Endothelial cell of umbilical vein (primary cell): ENCODE results near the gene ZNF814. TPM values are rescaled to one million over a fixed set of nuclear protein-coding genes. Genes with fewer than 3 reads are reported as not detected.

Source experiments
- BruUV-seq: library from RNA; stranded (reverse); fragments of 400-500 nt; replicated peaks from 2 replicates; lab custom pipeline; 2021; lab: Mats Ljungman, UMichigan
- CTCF ChIA-PET: fragments of 300-600, 350-600 bp; sonication (Branson Sonifier 250); formaldehyde crosslinking; loops from one replicate; lab custom pipeline; 2021; ENCODE audit warnings: antibody characterized with exemption, inconsistent platforms; lab: Charles Lee
- POLR2A ChIA-PET: fragments of 300-600, 350-600 bp; sonication (Branson Sonifier 250); formaldehyde crosslinking; loops from one replicate; lab custom pipeline; 2021; ENCODE audit warnings: antibody characterized with exemption, inconsistent platforms; lab: Charles Lee
- DNase-seq: peaks from one replicate; pipeline ENCODE4 v3.0.0-alpha.2; 2011; ENCODE audit warnings: low read depth, low spot score
- FAIRE-seq: peaks from 2 replicates; lab custom pipeline; 2011; peaks lifted over from hg19 to GRCh38; lab: Jason Lieb, UNC
- H2AFZ ChIP-seq: 2 replicates; pipeline ENCODE4 v1.6.0; 2012; ENCODE audit warnings: low read depth, low read length, control low read depth, inconsistent platforms
- H3K27ac ChIP-seq: 2 replicates; pipeline ENCODE4 v1.5.1; 2011; ENCODE audit warnings: low read depth, mild to moderate bottlenecking, control low read depth, low read length, moderate library complexity; ENCODE audit not compliant: insufficient read depth
- H3K27me3 ChIP-seq, 2 experiments: 2 replicates each; pipeline versions ENCODE4 v1.6.0 to v1.6.1; 2011; ENCODE audit warnings: low read length in 2 of 2, mixed read lengths in 1 of 2; ENCODE audit not compliant: control insufficient read depth in 2 of 2, insufficient read depth in 2 of 2
- H3K36me3 ChIP-seq, 2 experiments: 2 replicates in 1 of 2; 3 replicates in 1 of 2; pipeline ENCODE4 v1.5.1; 2011; ENCODE audit warnings: low read length in 2 of 2, mild to moderate bottlenecking in 1 of 2, moderate library complexity in 1 of 2; ENCODE audit not compliant: control insufficient read depth in 2 of 2, insufficient read depth in 2 of 2; ENCODE audit errors: extremely low read depth in 1 of 2
- H3K4me1 ChIP-seq: 3 replicates; pipeline ENCODE4 v1.5.1; 2011; ENCODE audit warnings: mild to moderate bottlenecking, low read length; ENCODE audit not compliant: control insufficient read depth, insufficient read depth; ENCODE audit errors: extremely low read depth
- H3K4me2 ChIP-seq: 2 replicates; pipeline ENCODE4 v1.6.1; 2011; ENCODE audit warnings: low read length, control low read depth, mixed read lengths; ENCODE audit not compliant: insufficient read depth
- H3K4me3 ChIP-seq, 3 experiments: fragments of 200-600 bp in 1 of 3; sonication (generic), shearing (Covaris generic) in 1 of 3; replicated peaks in 1 of 3; 2 replicates each; pipeline ENCODE4 v1.5.1; 2011 to 2016; ENCODE audit warnings: control low read depth in 3 of 3, low read length in 3 of 3, mild to moderate bottlenecking in 2 of 3, inconsistent platforms in 1 of 3, low read depth in 1 of 3, moderate library complexity in 1 of 3; ENCODE audit not compliant: insufficient read depth in 1 of 3
- H3K79me2 ChIP-seq: 2 replicates; pipeline ENCODE4 v1.6.0; 2012; ENCODE audit warnings: low read length, inconsistent platforms; ENCODE audit not compliant: control insufficient read depth, insufficient read depth
- H3K9ac ChIP-seq: replicated peaks from 2 replicates; pipeline ENCODE3; 2011; ENCODE audit warnings: low read length, control low read depth; ENCODE audit not compliant: insufficient read depth; ENCODE audit errors: extremely low read depth
- H3K9me1 ChIP-seq: replicated peaks from 3 replicates; pipeline ENCODE4 v1.6.0; 2011; ENCODE audit warnings: mild to moderate bottlenecking, low read length; ENCODE audit not compliant: control insufficient read depth, insufficient read depth; ENCODE audit errors: extremely low read depth
- H3K9me3 ChIP-seq: replicated peaks from 2 replicates; pipeline ENCODE4 v1.5.1; 2012; ENCODE audit warnings: low read length, inconsistent platforms; ENCODE audit not compliant: control insufficient read depth, insufficient read depth
- H4K20me1 ChIP-seq: replicated peaks from 2 replicates; pipeline ENCODE3; 2011; ENCODE audit warnings: mild to moderate bottlenecking, low read length; ENCODE audit not compliant: control insufficient read depth, insufficient read depth; ENCODE audit errors: extremely low read depth
- CTCF ChIP-seq, 2 donors: IDR thresholded peaks; 1 replicate in 1 of 2; 2 replicates in 1 of 2; pipeline ENCODE4 v1.5.1; 2011; ENCODE audit warnings: low read length in 2 of 2, mild to moderate bottlenecking in 2 of 2, moderate library complexity in 2 of 2, control low read depth in 1 of 2, inconsistent platforms in 1 of 2, low read depth in 1 of 2; ENCODE audit not compliant: insufficient read depth in 1 of 2; ENCODE audit errors: extremely low read depth in 1 of 2
- EZH2 ChIP-seq: IDR thresholded peaks from 2 replicates; pipeline ENCODE4 v1.6.1; 2012; ENCODE audit warnings: borderline replicate concordance, low read depth, mild to moderate bottlenecking, moderate library complexity, low read length, inconsistent platforms; ENCODE audit not compliant: severe bottlenecking
- FOS ChIP-seq: IDR thresholded peaks from 2 replicates; pipeline ENCODE4 v1.6.1; 2011; ENCODE audit warnings: mild to moderate bottlenecking, low read length, moderate library complexity, borderline replicate concordance; ENCODE audit not compliant: insufficient read depth
- GATA2 ChIP-seq: IDR thresholded peaks from 2 replicates; pipeline ENCODE4 v1.7.0; 2011; ENCODE audit warnings: low read depth, mild to moderate bottlenecking, moderate library complexity, mixed read lengths, low read length; ENCODE audit not compliant: insufficient read length, insufficient read depth
- JUN ChIP-seq: IDR thresholded peaks from 2 replicates; pipeline ENCODE4 v1.6.1; 2011; ENCODE audit warnings: borderline replicate concordance, low read depth; ENCODE audit not compliant: insufficient read length, insufficient read depth
- MAX ChIP-seq: IDR thresholded peaks from 2 replicates; pipeline ENCODE4 v1.6.1; 2011; ENCODE audit not compliant: insufficient read depth, insufficient read length
- MYC ChIP-seq: IDR thresholded peaks from one replicate; pipeline ENCODE4 v1.6.1; 2011; ENCODE audit warnings: mild to moderate bottlenecking, low read depth, low read length
- POLR2A ChIP-seq: IDR thresholded peaks from 2 replicates; pipeline ENCODE4 v1.6.1; 2012; ENCODE audit warnings: low read depth, mild to moderate bottlenecking, control low read depth, low read length
- POLR2AphosphoS5 ChIP-seq: IDR thresholded peaks from 2 replicates; pipeline ENCODE4 v1.6.1; 2012; ENCODE audit warnings: low read depth, mild to moderate bottlenecking, control low read depth, low read length, moderate library complexity; ENCODE audit not compliant: insufficient read depth
- dilution Hi-C: fragments of 300-500 bp; cut with MboI; formaldehyde crosslinking; loops from one replicate; pipeline ENCODE4 v1.15.0; 2019; ENCODE audit warnings: low sequenced_read_pairs; ENCODE audit not compliant: extremely low pct_ligation_motif_present
- intact Hi-C: fragments of 100-400 bp; cut with micrococcal nuclease; formaldehyde crosslinking; loops from one replicate; pipeline ENCODE4 v1.10.0; 2022
- polyA plus RNA-seq, 4 experiments: library from polyadenylated mRNA; depleted of rRNA in 3 of 4; stranded (reverse) in 3 of 4; unstranded in 1 of 4; fragments of >200 nt; gene quantifications; 2 replicates each; pipeline versions ENCODE4 v1.2.1 to v1.2.3, GENCODE V29; 2011 to 2012; ENCODE audit warnings: missing spikeins in 1 of 4
- total RNA-seq: library from RNA; stranded (reverse); gene quantifications from 2 replicates; pipeline ENCODE4 v1.2.3, GENCODE V29; 2021

Gene ZNF814
- total and polyA plus RNA-seq, 2 donors (not counting 3 experiments of a cell fraction or from before 2014, with no cell fraction given), result 5.7 to 7.9 TPM

- peaks cover under 1% of the 10 kb centered on the region for H3K9me3 ChIP-seq
- FAIRE-seq, result peak; percentile 95
- BruUV-seq, result TSS peak; percentile 53
Measured at GRCh38 chr19:57934820-57935665, 46.2 kb upstream of the ZNF814 start, which contains the start of gene ZNF418. Gene ZNF418, minus strand, starts transcription at chr19:57935402. Its CDS starts 1,580 bp downstream, at chr19:57933822.

More at GRCh38 chr19:57934820-57935665, 46.2 kb upstream of the ZNF814 start, which contains the start of gene ZNF418:
- TF ChIP-seq MYC (no peak), EZH2 (no peak), JUN (no peak), GATA2 (no peak), POLR2AphosphoS5 (no peak), CTCF (IDR thresholded peaks at IDR 0.05; ENCODE audit: extremely low read depth in 1 of 2, insufficient read depth in 1 of 2, low read depth in 1 of 2, low read length in 2 of 2) (no peak), MAX (no peak), FOS (no peak), POLR2A (no peak)
- ChIA-PET CTCF (interaction anchor here (1.4 to 1.9 kb wide), 2 partner anchors 18 to 67 kb away, joined by 3 to 6 read pairs; partner anchors contain the start of genes ZNF417 and ZNF606), POLR2A (no interaction called here)
- H3K4me2 ChIP-seq, result peak within 1 kb of the TSS; percentile 51
- H3K9me1 ChIP-seq, result no peaks in the 10 kb centered on the region
- H3K27ac ChIP-seq, result no peak within 1 kb of the TSS
- DNase-seq, result peak; percentile 76
- intact Hi-C loops, result no loop called here
- H2AFZ ChIP-seq, result peak within 1 kb of the TSS; percentile 71
- dilution Hi-C loops, result no loop called here
- no peaks in the 10 kb centered on the region for H4K20me1 ChIP-seq
- H3K9ac ChIP-seq, result no peak within 1 kb of the TSS
- peak within 1 kb of the TSS in 2 of 3 experiments; percentile 48 to 67 for H3K4me3 ChIP-seq
- no peaks in the 10 kb centered on the region for H3K27me3 ChIP-seq
- H3K4me1 ChIP-seq, result peaks cover 5% of the 10 kb centered on the region
- no peaks in the 10 kb centered on the region for H3K36me3 ChIP-seq
- H3K79me2 ChIP-seq, result no peaks in the 10 kb centered on the region
